ENCODE measurements around the gene TBX4. TPM values are rescaled to one million over a fixed set of nuclear protein-coding genes. Genes with fewer than 3 reads are reported as not detected.
A peak's percentile ranks its signal among the peaks of the same experiment; 100 is the strongest.

The TBX4 gene
- total and polyA plus RNA-seq, 9 of the 15 experiments (the other 6 are each of a cell fraction or from before 2014, with no cell fraction given) = not detected

GRCh38 chr17:61482467-61482866 lies 30.2 kb downstream of the TBX4 start:
- 0% methylated on average over 8 of the region's 8 CpGs for WGBS (ENCODE audit: insufficient coverage, low coverage, missing lambda C conversion rate)
- CTCF ChIA-PET (ENCODE audit: low intra/inter-chr PET ratio) = no interaction called here
- Histone ChIP-seq H2AFZ (ENCODE audit: low read depth, low read length) (no peak overlapping the region), H3K4me2 (ENCODE audit: insufficient read depth, low read length) (no peak overlapping the region), H3K27ac (ENCODE audit: extremely low read depth, low read depth, low read length) (no peak overlapping the region), H3K27me3 (ENCODE audit: control insufficient read depth in 2 of 2, insufficient read depth in 2 of 2, low read length in 2 of 2) (peaks cover 34 to 81% of the 10 kb centered on the region in 2 experiments; a peak in 4 of 5 replicates), H3K4me3 (no peak overlapping the region), H3K36me3 (ENCODE audit: control insufficient read depth, insufficient read depth, low read length) (no peaks in the 10 kb centered on the region), H3K79me2 (ENCODE audit: control insufficient read depth, insufficient read depth, low read length) (no peaks in the 10 kb centered on the region), H3K9me3 (replicated peaks; ENCODE audit: control insufficient read depth, insufficient read depth, low read depth, low read length) (no peaks in the 10 kb centered on the region), H3K9me1 (ENCODE audit: control insufficient read depth, insufficient read depth, low read length) (peaks cover 2% of the 10 kb centered on the region), H3K4me1 (replicated peaks in 1 of 2; ENCODE audit: control insufficient read depth in 2 of 2, insufficient read depth in 2 of 2, low read length in 2 of 2) (peaks cover 0 to 3% of the 10 kb centered on the region in 2 experiments; a peak in 1 of 5 replicates), H3K9ac (ENCODE audit: insufficient read depth in 1 of 2, low read depth in 2 of 2, low read length in 2 of 2) (no peak overlapping the region), H4K20me1 (replicated peaks; ENCODE audit: control insufficient read depth, insufficient read depth, low read length) (0 out of 2 replicates have a peak, but pooled peaks cover under 1% of the 10 kb centered on the region)
- peak in 1 of 3 experiments; percentile 66; a peak in 1 of 6 replicates for TF ChIP-seq ZBTB11 (CRISPR knock-in tag; IDR thresholded peaks at IDR 0.05)
- no peak for TF ChIP-seq EZH2 (IDR thresholded peaks at IDR 0.05; ENCODE audit: borderline replicate concordance, low read depth, low read length)
- no peak for TF ChIP-seq NR2C1 (IDR thresholded peaks at IDR 0.05)
- TF ChIP-seq NR2C1 (tag; IDR thresholded peaks at IDR 0.05) = no peak
- no peak for TF ChIP-seq ZNF589 (CRISPR knock-in tag; IDR thresholded peaks at IDR 0.05; ENCODE audit: low read depth)
- TF ChIP-seq MAFK (IDR thresholded peaks at IDR 0.05; ENCODE audit: low read length) = no peak
- no peak for TF ChIP-seq ZNF354B (CRISPR knock-in tag; IDR thresholded peaks at IDR 0.05)
- no peak for TF ChIP-seq CUX1 (CRISPR knock-in tag; IDR thresholded peaks at IDR 0.05)
- 0 out of 2 replicates have a peak, but pooled peaks have one; percentile 1 for TF ChIP-seq BACH1 (tag; IDR thresholded peaks at IDR 0.05)
- no peak for ATAC-seq
- no TSS peak for BruUV-seq (replicated peaks)
- POLR2A ChIA-PET = no interaction called here
- no peak for FAIRE-seq
- DNase-seq (ENCODE audit: extremely low read depth in 1 of 4, low spot score in 3 of 4) = no peak
- intact Hi-C loops (cut with micrococcal nuclease) = no loop called here
- in situ Hi-C loops (cut with MboI) = no loop called here

All from K562 (cell line).